H1 (cell line): ENCODE results near the gene ADD2. TPM values are rescaled to one million over a fixed set of nuclear protein-coding genes. Genes with fewer than 3 reads are reported as not detected.

Experiments used
- CHD2 ChIP-seq: IDR thresholded peaks from 2 replicates; pipeline ENCODE4 v1.6.1; 2012; ENCODE audit warnings: low read length, improper control_type of control experiment
- CHD7 ChIP-seq: fragments of 300-600 bp; sonication (generic); IDR thresholded peaks from 2 replicates; pipeline ENCODE4 v1.7.1; 2012; ENCODE audit warnings: low read length, moderate library complexity, mild to moderate bottlenecking, inconsistent platforms; ENCODE audit not compliant: insufficient replicate concordance
- GTF2F1 ChIP-seq: IDR thresholded peaks from 2 replicates; pipeline ENCODE4 v1.6.1; 2012; ENCODE audit warnings: low read depth, low read length, improper control_type of control experiment, borderline replicate concordance
- RNF2 ChIP-seq: fragments of 200-900, 300-1000 bp; sonication (generic); IDR thresholded peaks from 2 replicates; pipeline ENCODE4 v1.7.1; 2016; ENCODE audit warnings: borderline replicate concordance, low read depth, mild to moderate bottlenecking, antibody characterized with exemption, low read length; ENCODE audit not compliant: poor library complexity, severe bottlenecking; ENCODE audit errors: missing control alignments
- SIRT6 ChIP-seq: IDR thresholded peaks from one replicate; pipeline ENCODE4 v1.7.1; 2012; ENCODE audit warnings: low read length, inconsistent platforms
- TEAD4 ChIP-seq: IDR thresholded peaks from 2 replicates; pipeline ENCODE4 v1.6.1; 2012; ENCODE audit warnings: low read depth, low read length, inconsistent platforms, mixed read lengths
- polyA plus RNA-seq, 7 experiments: library from polyadenylated mRNA; depleted of rRNA in 3 of 7; stranded (reverse) in 5 of 7; unstranded in 2 of 7; fragments of >200 nt in 5 of 7; fragments of 200-250 nt in 2 of 7; gene quantifications; 1 replicate in 5 of 7; 2 replicates in 1 of 7; 4 replicates in 1 of 7; pipeline versions ENCODE4 v1.2.1 to v1.2.3, GENCODE V29; 2011 to 2013; ENCODE audit warnings: missing spikeins in 2 of 7, mixed read lengths in 2 of 7
- total RNA-seq: library from RNA; stranded (reverse); fragmentation: NEBNext Ultra II Directional; extraction: Animal tissue kit (Norgen Biotek cat#: 25700); gene quantifications from 2 replicates; pipeline ENCODE4 v1.2.1, GENCODE V29; 2021

Gene ADD2
- total and polyA plus RNA-seq, 2 of the 8 experiments (the other 6 are each of a cell fraction or from before 2014, with no cell fraction given) = 58.5 to 170 TPM

DNA sequence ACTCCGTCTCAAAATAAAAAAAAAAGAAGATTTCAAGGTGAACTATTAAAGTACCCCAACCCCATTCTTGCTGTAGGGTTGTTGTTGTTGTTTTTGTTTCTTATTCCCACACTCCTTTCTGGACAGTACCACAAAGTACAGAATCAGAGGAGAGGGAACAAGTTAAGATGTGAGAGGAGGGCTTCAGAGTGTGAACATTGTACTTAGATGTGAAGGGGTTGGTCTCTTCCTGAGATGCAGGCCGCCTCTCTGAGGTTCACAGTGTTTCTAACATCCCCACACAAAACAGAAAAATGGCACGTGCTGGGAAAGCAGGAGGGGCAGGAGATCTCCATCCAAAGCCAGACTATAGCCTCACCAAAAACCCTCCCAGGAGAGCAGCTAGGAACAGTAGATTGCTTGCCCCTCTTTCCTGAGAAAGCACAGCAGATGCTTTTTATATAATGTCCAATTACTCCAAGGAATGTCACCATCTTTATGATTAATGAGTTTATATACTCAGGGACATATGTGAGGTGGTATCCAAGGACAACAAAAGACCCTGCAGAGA, 22.6 kb downstream of the ADD2 start (continued):
- TF ChIP-seq CHD7 (no peak), RNF2 (no peak), CHD2 (no peak), SIRT6 (no peak), GTF2F1 (no peak), TEAD4 (no peak)
